H9 (cell line): Measurements from ENCODE around the gene PLXNB3. TPM values are rescaled to one million over a fixed set of nuclear protein-coding genes. Genes with fewer than 3 reads are reported as not detected.

Experiments used
- DNase-seq: peaks from one replicate; pipeline ENCODE4 v3.0.0-alpha.2; 2017
- H2AFZ ChIP-seq: one replicate; pipeline ENCODE4 v1.6.1; 2013; ENCODE audit warnings: mild to moderate bottlenecking, low read length, control low read depth, moderate library complexity
- H2AK5ac ChIP-seq: 2 replicates; pipeline ENCODE4 v1.6.1; 2013; ENCODE audit warnings: low read length, control low read depth, mixed read lengths; ENCODE audit not compliant: insufficient read length
- H2BK120ac ChIP-seq: one replicate; pipeline ENCODE4 v1.6.1; 2013; ENCODE audit warnings: low read depth, mild to moderate bottlenecking, low read length, control low read depth, inconsistent platforms; ENCODE audit not compliant: poor library complexity, severe bottlenecking
- H2BK12ac ChIP-seq: 2 replicates; pipeline ENCODE4 v1.6.1; 2013; ENCODE audit warnings: low read length, control low read depth, mixed read lengths, low read depth; ENCODE audit not compliant: insufficient read length
- H2BK15ac ChIP-seq: 2 replicates; pipeline ENCODE4 v1.6.1; 2013; ENCODE audit warnings: low read depth, low read length, control low read depth
- H2BK20ac ChIP-seq: one replicate; pipeline ENCODE4 v1.6.1; 2013; ENCODE audit warnings: low read depth, mild to moderate bottlenecking, low read length, control low read depth, inconsistent platforms; ENCODE audit not compliant: poor library complexity, severe bottlenecking
- H2BK5ac ChIP-seq: 2 replicates; pipeline ENCODE4 v1.6.1; 2013; ENCODE audit warnings: low read length, control low read depth, mixed read lengths; ENCODE audit not compliant: insufficient read length
- H3K14ac ChIP-seq: 2 replicates; pipeline ENCODE4 v1.6.1; 2013; ENCODE audit warnings: low read length, control low read depth; ENCODE audit not compliant: insufficient read depth
- H3K18ac ChIP-seq: 2 replicates; pipeline ENCODE4 v1.6.1; 2013; ENCODE audit warnings: low read depth, mild to moderate bottlenecking, mixed read lengths, low read length, control low read depth; ENCODE audit not compliant: insufficient read length
- H3K23ac ChIP-seq: 2 replicates; pipeline ENCODE4 v1.6.1; 2013; ENCODE audit warnings: low read length, control low read depth, mixed read lengths, low read depth; ENCODE audit not compliant: insufficient read length
- H3K23me2 ChIP-seq: 2 replicates; pipeline ENCODE4 v1.6.1; 2013; ENCODE audit warnings: low read depth, mild to moderate bottlenecking, mixed read lengths, low read length, control low read depth; ENCODE audit not compliant: insufficient read length, poor library complexity, severe bottlenecking
- H3K27ac ChIP-seq: 2 replicates; pipeline ENCODE4 v1.5.1; 2013; ENCODE audit warnings: low read length, control low read depth, mixed read lengths, low read depth; ENCODE audit not compliant: insufficient read length
- H3K27me3 ChIP-seq: 2 replicates; pipeline ENCODE4 v1.6.1; 2013; ENCODE audit warnings: low read length, control low read depth, inconsistent platforms; ENCODE audit not compliant: insufficient read depth
- H3K4ac ChIP-seq: 2 replicates; pipeline ENCODE4 v1.6.1; 2013; ENCODE audit warnings: low read depth, mild to moderate bottlenecking, control low read depth, inconsistent platforms, low read length, moderate library complexity
- H3K4me1 ChIP-seq: 2 replicates; pipeline ENCODE4 v1.6.1; 2013; ENCODE audit warnings: low read length, control low read depth, inconsistent platforms; ENCODE audit not compliant: insufficient read depth
- H3K4me2 ChIP-seq: 2 replicates; pipeline ENCODE4 v1.6.1; 2013; ENCODE audit warnings: low read length, control low read depth, mixed read lengths; ENCODE audit not compliant: insufficient read length, insufficient read depth
- H3K56ac ChIP-seq: 2 replicates; pipeline ENCODE4 v1.6.1; 2013; ENCODE audit warnings: low read depth, mild to moderate bottlenecking, mixed read lengths, low read length, control low read depth; ENCODE audit not compliant: insufficient read length
- H3K79me1 ChIP-seq: 2 replicates; pipeline ENCODE4 v1.6.1; 2013; ENCODE audit warnings: low read depth, mild to moderate bottlenecking, moderate library complexity, low read length, control low read depth, inconsistent platforms; ENCODE audit not compliant: insufficient read depth, poor library complexity, severe bottlenecking
- H3K79me2 ChIP-seq: 2 replicates; pipeline ENCODE4 v1.6.1; 2013; ENCODE audit warnings: low read length, control low read depth, inconsistent platforms; ENCODE audit not compliant: insufficient read depth
- H3K9ac ChIP-seq: 2 replicates; pipeline ENCODE4 v1.6.1; 2013; ENCODE audit warnings: low read length, control low read depth, mixed read lengths; ENCODE audit not compliant: insufficient read length; ENCODE audit errors: extremely low read depth
- H3K9me3 ChIP-seq: one replicate; pipeline ENCODE4 v1.6.1; 2013; ENCODE audit warnings: low read depth, low read length, inconsistent platforms; ENCODE audit not compliant: control insufficient read depth
- H3T11ph ChIP-seq: one replicate; pipeline ENCODE4 v1.6.1; 2013; ENCODE audit warnings: mild to moderate bottlenecking, low read length, control low read depth, inconsistent platforms
- H4K20me1 ChIP-seq: one replicate; pipeline ENCODE4 v1.6.1; 2013; ENCODE audit not compliant: control insufficient read depth, insufficient read length, insufficient read depth
- H4K5ac ChIP-seq: 2 replicates; pipeline ENCODE4 v1.6.1; 2013; ENCODE audit warnings: low read depth, mild to moderate bottlenecking, mixed read lengths, low read length, control low read depth; ENCODE audit not compliant: insufficient read length
- H4K8ac ChIP-seq: replicated peaks from 2 replicates; pipeline ENCODE4 v1.6.1; 2013; ENCODE audit warnings: low read length, control low read depth, mixed read lengths, low read depth; ENCODE audit not compliant: insufficient read length
- H4K91ac ChIP-seq: 2 replicates; pipeline ENCODE4 v1.6.1; 2013; ENCODE audit warnings: low read depth, mild to moderate bottlenecking, moderate library complexity, mixed read lengths, low read length, control low read depth; ENCODE audit not compliant: insufficient read length
- H3K27ac Mint-ChIP-seq, 3 experiments: 2 replicates in 2 of 3; 3 replicates in 1 of 3; pipeline ENCODE4 v1.8.0; 2020 to 2021; ENCODE audit warnings: mixed read lengths in 3 of 3, mild to moderate bottlenecking in 1 of 3, moderate library complexity in 1 of 3
- H3K27me3 Mint-ChIP-seq: 2 replicates; pipeline ENCODE4 v1.8.0; 2021; ENCODE audit warnings: low read depth, mild to moderate bottlenecking, moderate library complexity, mixed read lengths
- H3K36me3 Mint-ChIP-seq, 3 experiments: 2 replicates in 2 of 3; 3 replicates in 1 of 3; pipeline ENCODE4 v1.8.0; 2020 to 2021; ENCODE audit warnings: low read depth in 3 of 3, mixed read lengths in 3 of 3; ENCODE audit not compliant: insufficient read depth in 1 of 3
- H3K4me1 Mint-ChIP-seq, 2 experiments: 2 replicates each; pipeline ENCODE4 v1.8.0; 2020; ENCODE audit warnings: mixed read lengths in 2 of 2
- H3K4me3 Mint-ChIP-seq, 2 experiments: 2 replicates in 1 of 2; 3 replicates in 1 of 2; pipeline ENCODE4 v1.8.0; 2020 to 2021; ENCODE audit warnings: mild to moderate bottlenecking in 2 of 2, mixed read lengths in 2 of 2, moderate library complexity in 1 of 2
- H3K9me3 Mint-ChIP-seq, 2 experiments: 2 replicates in 1 of 2; 3 replicates in 1 of 2; pipeline ENCODE4 v1.8.0; 2020; ENCODE audit warnings: mild to moderate bottlenecking in 2 of 2, mixed read lengths in 2 of 2, moderate library complexity in 1 of 2
- WGBS: extraction: QIAGEN DNeasy Blood & Tissue Kit; methylation state at CpG from one replicate; pipeline ENCODE4 v1.1.7; 2013; ENCODE audit warnings: missing lambda C conversion rate, low lambda C conversion rate, mixed read lengths; ENCODE audit not compliant: insufficient read length; ENCODE audit errors: extremely low coverage; 5-methylcytosine and 5-hydroxymethylcytosine counted together
- total RNA-seq: library from RNA; stranded (reverse); gene quantifications from 2 replicates; pipeline ENCODE4 v1.2.1, GENCODE V29; 2021
- TF ChIP-seq, protein P1 (sequence below): fragments of 200-600 bp; sonication (generic); conservative IDR thresholded peaks from 3 replicates; pipeline ENCODE4 v1.8.0; 2021; ENCODE audit warnings: antibody characterized with exemption, mild to moderate bottlenecking

PLXNB3 gene
- total RNA-seq, 1 experiment from 2014 or later, result 1.9 TPM

DNA sequence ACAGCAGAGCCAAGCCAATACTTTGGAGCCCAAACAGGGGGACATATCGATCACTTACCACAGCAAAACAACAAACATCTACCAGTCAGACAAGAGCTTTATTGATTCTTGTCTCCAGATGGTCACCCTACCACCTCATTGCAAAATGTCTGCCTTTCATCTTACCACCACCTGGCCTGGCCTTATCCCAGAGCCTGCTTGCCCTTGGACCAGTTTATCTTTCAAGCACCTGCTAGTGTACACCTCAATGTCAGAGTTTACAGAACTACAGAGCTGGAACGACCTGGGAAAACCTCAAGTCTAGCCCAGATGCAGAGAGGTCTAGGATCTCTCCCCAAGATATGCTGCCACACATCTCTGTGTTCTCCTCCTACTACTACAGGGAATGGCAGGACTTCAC, 44.3 kb upstream of the PLXNB3 start:
- H3K4ac ChIP-seq, result no peak overlapping the region
- H3T11ph ChIP-seq, result no peak overlapping the region
- no peak overlapping the region for H3K14ac ChIP-seq
- no peak overlapping the region for H3K56ac ChIP-seq
- no peak overlapping the region for H4K8ac ChIP-seq
- H2BK120ac ChIP-seq, result no peak overlapping the region
- Mint-ChIP-seq H3K36me3 (peaks cover 36 to 72% (median 64%) of the 10 kb centered on the region in 3 experiments), H3K4me3 (no peak overlapping the region), H3K27me3 (no peaks in the 10 kb centered on the region), H3K27ac (no peak overlapping the region), H3K4me1 (peaks cover 0 to 8% of the 10 kb centered on the region in 2 experiments; a peak in 2 of 4 replicates), H3K9me3 (peaks cover 62 to 64% of the 10 kb centered on the region in 2 experiments)
- no peak overlapping the region for H3K18ac ChIP-seq
- H3K4me1 ChIP-seq, result no peaks in the 10 kb centered on the region
- no peak overlapping the region for H2AK5ac ChIP-seq
- H2BK12ac ChIP-seq, result no peak overlapping the region
- H4K91ac ChIP-seq, result no peak overlapping the region
- H3K79me1 ChIP-seq, result no peaks in the 10 kb centered on the region
- H2BK15ac ChIP-seq, result no peak overlapping the region
- H3K27me3 ChIP-seq, result no peaks in the 10 kb centered on the region
- TF ChIP-seq, protein P1, sequence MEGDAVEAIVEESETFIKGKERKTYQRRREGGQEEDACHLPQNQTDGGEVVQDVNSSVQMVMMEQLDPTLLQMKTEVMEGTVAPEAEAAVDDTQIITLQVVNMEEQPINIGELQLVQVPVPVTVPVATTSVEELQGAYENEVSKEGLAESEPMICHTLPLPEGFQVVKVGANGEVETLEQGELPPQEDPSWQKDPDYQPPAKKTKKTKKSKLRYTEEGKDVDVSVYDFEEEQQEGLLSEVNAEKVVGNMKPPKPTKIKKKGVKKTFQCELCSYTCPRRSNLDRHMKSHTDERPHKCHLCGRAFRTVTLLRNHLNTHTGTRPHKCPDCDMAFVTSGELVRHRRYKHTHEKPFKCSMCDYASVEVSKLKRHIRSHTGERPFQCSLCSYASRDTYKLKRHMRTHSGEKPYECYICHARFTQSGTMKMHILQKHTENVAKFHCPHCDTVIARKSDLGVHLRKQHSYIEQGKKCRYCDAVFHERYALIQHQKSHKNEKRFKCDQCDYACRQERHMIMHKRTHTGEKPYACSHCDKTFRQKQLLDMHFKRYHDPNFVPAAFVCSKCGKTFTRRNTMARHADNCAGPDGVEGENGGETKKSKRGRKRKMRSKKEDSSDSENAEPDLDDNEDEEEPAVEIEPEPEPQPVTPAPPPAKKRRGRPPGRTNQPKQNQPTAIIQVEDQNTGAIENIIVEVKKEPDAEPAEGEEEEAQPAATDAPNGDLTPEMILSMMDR, result no peak
- peaks cover 38% of the 10 kb centered on the region for H3K9me3 ChIP-seq
- no peak overlapping the region for H2BK20ac ChIP-seq
- no peak overlapping the region for H2AFZ ChIP-seq
- peaks cover 10% of the 10 kb centered on the region; the same call in 1 of the 2 replicates for H3K79me2 ChIP-seq
- no CpG with 5 or more reads among the region's 2 CpGs for WGBS
- H3K4me2 ChIP-seq, result no peak overlapping the region
- H4K20me1 ChIP-seq, result no peaks in the 10 kb centered on the region
- H3K23ac ChIP-seq, result no peak overlapping the region
- DNase-seq, result no peak
- H3K23me2 ChIP-seq, result peaks cover 4% of the 10 kb centered on the region
- H3K27ac ChIP-seq, result no peak overlapping the region
- H4K5ac ChIP-seq, result no peak overlapping the region
- no peak overlapping the region for H3K9ac ChIP-seq
- H2BK5ac ChIP-seq, result no peak overlapping the region
